OCI-LY7 (cell line): ENCODE results near the gene UGT1A4.

ENCODE experiments used
- EZH2phosphoT487 ChIP-seq: fragments of 200-600 bp; sonication (generic); IDR thresholded peaks from 2 replicates; pipeline ENCODE4 v1.6.1; 2018; ENCODE audit warnings: low read depth, borderline replicate concordance, mild to moderate bottlenecking, mixed run types, antibody characterized with exemption, low read length, moderate library complexity, mixed read lengths
- TF ChIP-seq, protein P1 (sequence below): fragments of 200-600 bp; sonication (generic); conservative IDR thresholded peaks from 2 replicates; pipeline ENCODE4 v1.5.1; 2014; ENCODE audit warnings: mild to moderate bottlenecking, antibody characterized with exemption, low read length, moderate library complexity, mixed read lengths

DNA sequence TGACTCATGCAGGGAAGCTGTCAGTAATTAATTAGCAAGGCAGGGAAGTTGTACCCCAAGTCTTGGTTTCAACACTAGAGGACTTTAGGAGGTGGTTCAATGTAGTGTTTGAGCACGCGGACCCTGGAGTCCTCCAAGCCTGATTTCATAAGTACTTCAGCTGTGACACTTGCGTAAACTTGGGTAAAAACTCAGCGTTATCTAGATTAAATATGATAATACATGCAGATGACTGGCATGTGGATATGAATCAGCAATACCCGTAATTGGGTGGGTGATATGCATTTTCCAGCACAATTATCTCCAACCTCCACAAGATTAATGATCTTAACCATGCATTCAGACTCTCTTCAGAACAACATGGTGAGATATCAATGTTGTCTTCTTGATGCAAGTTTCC, 31.6 kb upstream of the UGT1A4 start:
- TF ChIP-seq, protein P1, sequence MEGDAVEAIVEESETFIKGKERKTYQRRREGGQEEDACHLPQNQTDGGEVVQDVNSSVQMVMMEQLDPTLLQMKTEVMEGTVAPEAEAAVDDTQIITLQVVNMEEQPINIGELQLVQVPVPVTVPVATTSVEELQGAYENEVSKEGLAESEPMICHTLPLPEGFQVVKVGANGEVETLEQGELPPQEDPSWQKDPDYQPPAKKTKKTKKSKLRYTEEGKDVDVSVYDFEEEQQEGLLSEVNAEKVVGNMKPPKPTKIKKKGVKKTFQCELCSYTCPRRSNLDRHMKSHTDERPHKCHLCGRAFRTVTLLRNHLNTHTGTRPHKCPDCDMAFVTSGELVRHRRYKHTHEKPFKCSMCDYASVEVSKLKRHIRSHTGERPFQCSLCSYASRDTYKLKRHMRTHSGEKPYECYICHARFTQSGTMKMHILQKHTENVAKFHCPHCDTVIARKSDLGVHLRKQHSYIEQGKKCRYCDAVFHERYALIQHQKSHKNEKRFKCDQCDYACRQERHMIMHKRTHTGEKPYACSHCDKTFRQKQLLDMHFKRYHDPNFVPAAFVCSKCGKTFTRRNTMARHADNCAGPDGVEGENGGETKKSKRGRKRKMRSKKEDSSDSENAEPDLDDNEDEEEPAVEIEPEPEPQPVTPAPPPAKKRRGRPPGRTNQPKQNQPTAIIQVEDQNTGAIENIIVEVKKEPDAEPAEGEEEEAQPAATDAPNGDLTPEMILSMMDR: no peak
- TF ChIP-seq EZH2phosphoT487: no peak
